ENCODE results near the gene SPC24.

The SPC24 gene

GRCh38 chr19:11200931-11201330 lies 45.3 kb upstream of the SPC24 start:
- Histone ChIP-seq H3K36me3 (ENCODE audit: low read length) (no peaks in the 10 kb centered on the region), H3K27ac (ENCODE audit: low read depth, low read length) (no peak overlapping the region), H3K9me3 (ENCODE audit: insufficient read depth, low read length) (no peaks in the 10 kb centered on the region), H3K9ac (ENCODE audit: low read length) (no peak overlapping the region), H4K20me1 (ENCODE audit: low read depth, low read length) (no peaks in the 10 kb centered on the region), H3K4me3 (ENCODE audit: insufficient read depth, low read length, poor library complexity, severe bottlenecking) (no peak overlapping the region), H3K79me2 (ENCODE audit: insufficient read depth, low read length) (no peaks in the 10 kb centered on the region), H3K27me3 (ENCODE audit: low read length) (no peaks in the 10 kb centered on the region), H2AFZ (ENCODE audit: low read depth, low read length, severe bottlenecking) (no peak overlapping the region), H3K4me2 (ENCODE audit: low read depth, low read length, poor library complexity, severe bottlenecking) (no peak overlapping the region), H3K9me2 (replicated peaks; ENCODE audit: insufficient read depth, low read length) (no peaks in the 10 kb centered on the region), H3F3A (ENCODE audit: insufficient read depth) (0 out of 2 replicates have a peak, but pooled peaks cover 7% of the 10 kb centered on the region)
- TF ChIP-seq EZH2phosphoT487 (conservative IDR thresholded peaks at IDR 0.05; ENCODE audit: low read length) (no peak), CTCF (IDR thresholded peaks at IDR 0.05; ENCODE audit: insufficient read depth, low read length, poor library complexity, severe bottlenecking) (no peak)

- H3K79me2 ChIP-seq (ENCODE audit: insufficient read depth, low read length), result no peaks in the 10 kb centered on the region
- H3K27me3 ChIP-seq (ENCODE audit: low read length), result no peaks in the 10 kb centered on the region
- no peaks in the 10 kb centered on the region for H3K9me2 ChIP-seq (replicated peaks; ENCODE audit: insufficient read depth, low read length)
- no peaks in the 10 kb centered on the region for H3K36me3 ChIP-seq (ENCODE audit: low read length)
- H4K20me1 ChIP-seq (ENCODE audit: low read depth, low read length), result no peaks in the 10 kb centered on the region
- H3K9ac ChIP-seq (ENCODE audit: low read length), result no peak overlapping the region
- no peaks in the 10 kb centered on the region for H3K9me3 ChIP-seq (ENCODE audit: insufficient read depth, low read length)
- H3K4me3 ChIP-seq (ENCODE audit: insufficient read depth, low read length, poor library complexity, severe bottlenecking), result no peak overlapping the region
- no peak overlapping the region for H3K27ac ChIP-seq (ENCODE audit: low read depth, low read length)
- H3K4me2 ChIP-seq (ENCODE audit: low read depth, low read length, poor library complexity, severe bottlenecking), result no peak overlapping the region
- H2AFZ ChIP-seq (ENCODE audit: low read depth, low read length, severe bottlenecking), result no peak overlapping the region
- H3F3A ChIP-seq (ENCODE audit: insufficient read depth), result 0 out of 2 replicates have a peak, but pooled peaks cover 4% of the 10 kb centered on the region
- no peak for TF ChIP-seq CTCF (IDR thresholded peaks at IDR 0.05; ENCODE audit: insufficient read depth, low read length, poor library complexity, severe bottlenecking)
- TF ChIP-seq EZH2phosphoT487 (conservative IDR thresholded peaks at IDR 0.05; ENCODE audit: low read length), result no peak
Measured at GRCh38 chr19:11200015-11200574, 44.5 kb upstream of the SPC24 start.

GRCh38 chr19:11199517-11199916 lies 43.9 kb upstream of the SPC24 start:
- H2AFZ ChIP-seq (ENCODE audit: low read depth, low read length, severe bottlenecking), result no peak overlapping the region
- no peaks in the 10 kb centered on the region for H3K27me3 ChIP-seq (ENCODE audit: low read length)
- 0 out of 2 replicates have a peak, but pooled peaks cover 4% of the 10 kb centered on the region for H3F3A ChIP-seq (ENCODE audit: insufficient read depth)
- no peaks in the 10 kb centered on the region for H3K36me3 ChIP-seq (ENCODE audit: low read length)
- H3K4me3 ChIP-seq (ENCODE audit: insufficient read depth, low read length, poor library complexity, severe bottlenecking), result no peak overlapping the region
- no peaks in the 10 kb centered on the region for H3K9me2 ChIP-seq (replicated peaks; ENCODE audit: insufficient read depth, low read length)
- no peaks in the 10 kb centered on the region for H4K20me1 ChIP-seq (ENCODE audit: low read depth, low read length)
- no peak overlapping the region for H3K9ac ChIP-seq (ENCODE audit: low read length)
- no peak for TF ChIP-seq EZH2phosphoT487 (conservative IDR thresholded peaks at IDR 0.05; ENCODE audit: low read length)
- no peak for TF ChIP-seq CTCF (IDR thresholded peaks at IDR 0.05; ENCODE audit: insufficient read depth, low read length, poor library complexity, severe bottlenecking)
- H3K4me2 ChIP-seq (ENCODE audit: low read depth, low read length, poor library complexity, severe bottlenecking), result no peak overlapping the region
- no peaks in the 10 kb centered on the region for H3K79me2 ChIP-seq (ENCODE audit: insufficient read depth, low read length)
- H3K27ac ChIP-seq (ENCODE audit: low read depth, low read length), result no peak overlapping the region
- no peaks in the 10 kb centered on the region for H3K9me3 ChIP-seq (ENCODE audit: insufficient read depth, low read length)
